Psoas muscle (tissue), 8 donors: ENCODE measurements around the gene PLP1. TPM values are rescaled to one million over a fixed set of nuclear protein-coding genes. Genes with fewer than 3 reads are reported as not detected.
"Not testable (repeated sequence)": the region's sequence is repeated elsewhere in the genome, so short reads cannot be mapped to it uniquely, and the experiment has no call there.

Source experiments
- ATAC-seq, 4 donors: fragments of 200-7000 bp; cut with Tn5 transposase; one replicate each; pipeline ENCODE4 v1.9.1; 2020; ENCODE audit warnings: moderate library complexity in 3 of 4, mild to moderate bottlenecking in 2 of 4
- DNase-seq, 2 donors: peaks; one replicate each; pipeline ENCODE4 v3.0.0-alpha.2; 2020
- H3K27ac ChIP-seq: fragments of 200-600 bp; one replicate; pipeline ENCODE4 v1.8.0; 2022
- H3K27me3 ChIP-seq, 3 donors: fragments of 200-600 bp in 1 of 3; one replicate each; pipeline versions ENCODE4 v1.6.1 to v1.8.0; 2013 to 2022; ENCODE audit warnings: low read length in 2 of 3, mild to moderate bottlenecking in 2 of 3, moderate library complexity in 1 of 3; ENCODE audit not compliant: insufficient read depth in 3 of 3
- H3K36me3 ChIP-seq, 2 donors: fragments of 200-600 bp in 1 of 2; one replicate each; pipeline versions ENCODE4 v1.6.1 to v1.8.0; 2013 to 2022; ENCODE audit warnings: low read depth in 1 of 2, mild to moderate bottlenecking in 1 of 2, moderate library complexity in 1 of 2; ENCODE audit not compliant: insufficient read depth in 1 of 2
- H3K4me1 ChIP-seq: fragments of 200-600 bp; one replicate; pipeline ENCODE4 v1.8.0; 2022
- H3K4me3 ChIP-seq: fragments of 200-600 bp; one replicate; pipeline ENCODE4 v1.8.0; 2022; ENCODE audit warnings: mild to moderate bottlenecking
- H3K9me3 ChIP-seq: fragments of 200-600 bp; one replicate; pipeline ENCODE4 v1.8.0; 2022
- WGBS, 3 donors: extraction: QIAGEN DNeasy Blood & Tissue Kit; methylation state at CpG; one replicate each; pipeline versions ENCODE4 v1.1.6 to v1.1.7; 2013; 5-methylcytosine and 5-hydroxymethylcytosine counted together
- intact Hi-C, 2 donors: fragments of 100-400 bp; cut with DNase I; formaldehyde crosslinking; loops; one replicate each; pipeline versions ENCODE4 v1.11.0 to v1.14.2; 2022
- polyA plus RNA-seq, 3 donors: library from polyadenylated mRNA; stranded (reverse); fragments of 200-250 nt; gene quantifications; one replicate each; pipeline ENCODE4 v1.2.3, GENCODE V29; 2013
- total RNA-seq, 4 donors: library from RNA; stranded (reverse); fragmentation: NEBNext Ultra II Directional in 2 of 4; extraction: Animal tissue kit (Norgen Biotek cat#: 25700) in 2 of 4; gene quantifications; one replicate each; pipeline versions ENCODE4 v1.2.1 to v1.2.4, GENCODE V29; 2021 to 2023
- TF ChIP-seq, protein P1 (sequence below): fragments of 200-600 bp; IDR thresholded peaks from one replicate; pipeline ENCODE4 v1.8.0; 2022; ENCODE audit warnings: antibody characterized with exemption
- donor health status: healthy with polysubstance abuse.
- donor health status: DM: no; HTN: no; CAD: no; lungs with moderate emphysema.
- donor health status: Bipolar disorder and iron deficiency.
- donor health status: healthy.
- donor health status: DM: yes; HTN: yes; CAD: no.
- donor health status: DM: no; HTN: no; CAD: no.
- donor health status: DM: no; HTN: no; CAD: no.
- donor health status: DM: yes; HTN: yes; CAD: no.

PLP1 gene
- total and polyA plus RNA-seq, 7 donors, result 0.39 to 1.7 (median 0.82) TPM; not detected in 1

DNA sequence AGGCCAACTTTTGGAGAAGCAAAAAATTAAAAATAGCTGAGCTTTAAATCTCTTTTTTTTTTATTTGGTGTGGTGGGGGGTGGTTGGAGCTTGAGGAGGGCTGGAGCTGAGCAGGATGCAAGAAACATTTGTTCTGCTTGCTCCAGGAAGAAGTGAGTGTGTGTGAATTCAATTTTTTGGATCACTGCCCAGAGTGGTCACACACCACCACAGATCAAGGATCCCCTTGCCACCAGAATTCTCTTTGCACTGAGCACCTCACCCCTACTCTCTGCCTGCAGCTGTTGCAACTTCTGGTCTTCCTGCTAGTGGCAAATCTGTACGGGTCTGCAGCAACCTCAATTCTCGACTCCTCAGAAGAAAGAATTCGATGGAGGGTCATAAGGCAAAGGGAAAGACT is 19.9 kb upstream of the PLP1 start:
- Histone ChIP-seq H3K4me1 (no peaks in the 10 kb centered on the region), H3K9me3 (peaks cover 7% of the 10 kb centered on the region), H3K4me3 (no peak overlapping the region), H3K36me3 (no peaks in the 10 kb centered on the region), H3K27me3 (no peaks in the 10 kb centered on the region), H3K27ac (no peak overlapping the region)
- intact Hi-C loops, result no loop called here
- ATAC-seq (no peak), DNase-seq (no peak)
- 30 to 55% (median 51%) methylated on average over 3 of the region's 3 CpGs for WGBS, 3 donors
- TF ChIP-seq, protein P1, sequence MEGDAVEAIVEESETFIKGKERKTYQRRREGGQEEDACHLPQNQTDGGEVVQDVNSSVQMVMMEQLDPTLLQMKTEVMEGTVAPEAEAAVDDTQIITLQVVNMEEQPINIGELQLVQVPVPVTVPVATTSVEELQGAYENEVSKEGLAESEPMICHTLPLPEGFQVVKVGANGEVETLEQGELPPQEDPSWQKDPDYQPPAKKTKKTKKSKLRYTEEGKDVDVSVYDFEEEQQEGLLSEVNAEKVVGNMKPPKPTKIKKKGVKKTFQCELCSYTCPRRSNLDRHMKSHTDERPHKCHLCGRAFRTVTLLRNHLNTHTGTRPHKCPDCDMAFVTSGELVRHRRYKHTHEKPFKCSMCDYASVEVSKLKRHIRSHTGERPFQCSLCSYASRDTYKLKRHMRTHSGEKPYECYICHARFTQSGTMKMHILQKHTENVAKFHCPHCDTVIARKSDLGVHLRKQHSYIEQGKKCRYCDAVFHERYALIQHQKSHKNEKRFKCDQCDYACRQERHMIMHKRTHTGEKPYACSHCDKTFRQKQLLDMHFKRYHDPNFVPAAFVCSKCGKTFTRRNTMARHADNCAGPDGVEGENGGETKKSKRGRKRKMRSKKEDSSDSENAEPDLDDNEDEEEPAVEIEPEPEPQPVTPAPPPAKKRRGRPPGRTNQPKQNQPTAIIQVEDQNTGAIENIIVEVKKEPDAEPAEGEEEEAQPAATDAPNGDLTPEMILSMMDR, result no peak

GRCh38 chrX:103758555-103758954 is 18.1 kb upstream of the PLP1 start:
- no peak for DNase-seq
- intact Hi-C loops, result no loop called here
- Histone ChIP-seq H3K4me1 (no peaks in the 10 kb centered on the region), H3K27me3 (no peaks in the 10 kb centered on the region), H3K4me3 (no peak overlapping the region), H3K9me3 (peaks cover 7% of the 10 kb centered on the region), H3K27ac (no peak overlapping the region), H3K36me3 (no peaks in the 10 kb centered on the region)
- 96 to 100% (median 100%) methylated on average over 1 of the region's 1 CpG for WGBS, 3 donors
- TF ChIP-seq, protein P1, result no peak
- no peak for ATAC-seq

GRCh38 chrX:103763541-103763940 is 13.1 kb upstream of the PLP1 start:
- H3K4me1 ChIP-seq, DNase-seq, H3K27ac ChIP-seq, H3K27me3 ChIP-seq, H3K9me3 ChIP-seq, H3K4me3 ChIP-seq, ATAC-seq, intact Hi-C loops, H3K36me3 ChIP-seq: not testable (repeated sequence)
- 75 to 91% (median 86%) methylated on average over 5 of the region's 5 CpGs for WGBS, 3 donors

- ATAC-seq, intact Hi-C loops: not testable (repeated sequence)
- 66 to 72% (median 67%) methylated on average over 7 to 9 of the region's 9 CpGs for WGBS, 3 donors
Measured at GRCh38 chrX:103766813-103767555, 9.7 kb upstream of the PLP1 start.

GRCh38 chrX:103773445-103773844 is 3.2 kb upstream of the PLP1 start:
- Histone ChIP-seq H3K27me3 (peaks cover 0 to 20% (median 0%) of the 10 kb centered on the region in 3 donors), H3K27ac (no peak overlapping the region), H3K9me3 (no peaks in the 10 kb centered on the region), H3K36me3 (no peaks in the 10 kb centered on the region), H3K4me3 (no peak overlapping the region), H3K4me1 (no peaks in the 10 kb centered on the region)
- no peak for DNase-seq
- peak in 1 of 4 donors; percentile 49 for ATAC-seq
- TF ChIP-seq, protein P1, result no peak
- intact Hi-C loops, result loop anchor here in 1 of 2 donors (5.0 kb wide), 1 partner anchor 81 kb away; no protein-coding TSS in a partner anchor
- WGBS, 3 donors, result 30 to 45% (median 37%) methylated on average over 3 of the region's 3 CpGs

More at GRCh38 chrX:103766813-103767555, 9.7 kb upstream of the PLP1 start:
- H3K36me3 ChIP-seq, H3K9me3 ChIP-seq, H3K4me3 ChIP-seq, DNase-seq, H3K27ac ChIP-seq, H3K4me1 ChIP-seq, H3K27me3 ChIP-seq: not testable (repeated sequence)
